Suppressor macrophage treated with lipopolysaccharide for 4 hours (primary cell): ENCODE measurements around the gene GRIN1.

Source experiments
- DNase-seq: peaks from one replicate; pipeline ENCODE4 v3.0.0-alpha.2; 2020

Gene GRIN1

DNA sequence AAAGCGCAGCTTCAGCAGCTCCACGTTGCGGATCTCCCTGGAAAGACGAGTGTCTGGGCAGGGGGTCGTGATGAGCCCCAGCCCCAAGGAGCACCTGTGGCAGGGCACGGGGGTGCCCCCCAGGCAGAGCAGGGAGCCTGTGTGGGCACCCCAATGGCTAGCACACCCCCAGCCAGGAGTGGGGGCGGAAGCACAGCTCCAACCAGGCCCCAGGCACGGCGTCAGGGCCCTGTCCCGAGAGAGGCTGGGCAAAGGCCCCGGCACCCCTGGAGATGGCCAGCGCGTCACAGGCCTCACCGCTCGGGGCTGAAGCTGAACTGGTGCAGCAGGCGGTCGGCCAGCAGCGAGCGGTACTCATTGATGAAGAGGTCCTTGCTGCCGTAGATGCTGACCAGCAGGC is 41.5 kb downstream of the GRIN1 start:
- DNase-seq = no peak

DNA sequence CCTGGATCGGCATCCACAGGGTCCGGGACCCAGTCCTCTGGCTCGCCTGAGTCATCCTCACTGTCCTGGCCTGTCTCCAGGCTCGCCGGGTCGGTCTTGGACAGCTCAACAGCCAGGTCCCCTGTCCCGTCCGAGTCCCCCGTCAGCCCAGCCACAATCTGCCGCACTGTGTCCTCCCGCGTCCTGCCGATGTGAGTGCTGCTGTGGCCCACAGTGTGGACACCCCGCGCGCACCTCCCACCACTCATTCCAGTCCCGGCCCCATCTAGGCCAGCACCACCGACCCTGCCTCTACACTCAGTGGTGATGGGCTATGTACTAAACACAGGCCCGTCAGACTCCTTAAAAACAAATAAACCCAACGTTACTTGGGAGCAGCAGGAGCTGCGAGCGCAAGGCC is 42.7 kb downstream of the GRIN1 start:
- no peak for DNase-seq

DNA sequence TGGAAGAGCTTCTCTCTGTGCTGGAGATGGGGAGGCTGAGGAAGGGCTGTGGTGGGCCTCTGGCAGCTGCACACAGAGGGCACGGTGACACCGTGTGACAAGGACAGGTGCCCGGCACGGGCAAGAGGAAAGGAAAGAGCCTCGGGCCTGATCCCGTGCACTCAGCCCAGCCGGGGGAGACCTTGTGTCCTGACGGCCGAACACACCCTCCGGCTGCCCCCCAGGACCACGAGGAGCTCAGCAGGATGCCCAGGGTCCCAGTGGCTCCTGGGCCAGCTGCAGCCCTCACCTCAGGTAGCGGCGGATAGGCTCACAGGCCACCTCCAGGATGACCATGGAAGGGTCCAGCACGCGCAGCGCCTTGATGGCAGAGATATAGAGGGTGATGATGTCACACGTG is 43.9 kb downstream of the GRIN1 start:
- no peak for DNase-seq

DNA sequence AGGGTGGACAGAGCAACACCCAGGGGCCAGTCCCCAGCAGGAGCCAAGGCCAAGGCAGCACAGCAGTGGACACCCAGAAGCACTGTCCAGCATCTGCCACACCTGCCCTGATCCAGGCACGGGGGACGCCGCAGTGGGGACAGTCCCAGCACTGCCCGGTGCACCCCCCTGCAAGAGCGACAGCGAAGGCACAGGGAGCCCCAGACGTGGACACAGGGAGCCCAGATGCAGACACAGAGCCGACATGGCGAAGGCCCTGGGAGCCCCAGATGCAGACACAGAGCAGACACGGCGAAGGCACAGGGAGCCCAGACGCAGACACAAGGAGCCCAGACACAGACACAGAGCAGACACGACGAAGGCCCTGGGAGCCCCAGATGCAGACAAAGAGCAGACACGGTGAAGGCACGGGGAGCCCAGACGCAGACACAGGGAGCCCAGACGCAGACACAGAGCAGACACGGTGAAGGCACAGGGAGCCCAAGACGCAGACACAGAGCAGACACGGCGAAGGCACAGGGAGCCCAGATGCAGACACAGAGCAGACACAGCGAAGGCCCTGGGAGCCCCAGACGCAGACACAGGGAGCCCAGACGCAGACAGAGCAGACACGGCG is 45.1 kb downstream of the GRIN1 start:
- no peak for DNase-seq

DNA sequence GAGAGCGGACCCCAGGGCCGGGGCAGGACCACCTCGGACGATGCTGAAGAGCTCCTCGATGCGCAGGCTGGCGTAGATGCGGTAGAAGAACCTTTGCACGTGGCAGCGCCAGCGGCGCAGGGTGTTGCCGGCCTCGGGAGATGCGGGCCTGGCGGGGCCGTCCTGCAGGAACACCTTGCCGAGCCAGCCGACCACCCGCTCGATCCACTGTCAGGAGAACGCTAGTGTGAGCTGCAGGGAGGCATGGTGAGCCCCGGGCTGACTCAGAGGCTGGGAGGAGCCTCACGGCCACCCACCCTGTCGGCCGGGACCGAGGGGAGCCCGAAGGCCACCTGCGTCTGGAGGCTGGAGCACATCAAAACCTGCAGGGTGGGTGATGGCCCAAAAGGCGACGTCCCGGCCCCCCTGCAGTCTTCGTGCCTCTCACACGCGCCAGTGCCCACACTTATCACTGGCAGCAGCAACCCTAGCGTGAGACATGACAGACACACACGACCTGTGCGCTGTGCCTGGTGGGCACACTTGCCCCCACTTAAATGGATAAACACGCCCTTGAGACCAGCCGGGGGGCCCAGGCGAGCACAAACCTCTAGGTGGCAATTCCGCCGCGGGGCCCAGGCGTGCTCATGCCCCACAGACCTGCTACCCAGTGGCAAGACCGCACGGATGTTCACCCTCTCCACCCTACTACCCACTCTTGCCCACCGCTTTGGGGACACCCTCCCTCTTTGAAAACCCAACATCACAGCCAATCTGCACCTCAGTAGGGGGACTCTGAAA is 46.1 kb downstream of the GRIN1 start:
- DNase-seq = no peak

DNA sequence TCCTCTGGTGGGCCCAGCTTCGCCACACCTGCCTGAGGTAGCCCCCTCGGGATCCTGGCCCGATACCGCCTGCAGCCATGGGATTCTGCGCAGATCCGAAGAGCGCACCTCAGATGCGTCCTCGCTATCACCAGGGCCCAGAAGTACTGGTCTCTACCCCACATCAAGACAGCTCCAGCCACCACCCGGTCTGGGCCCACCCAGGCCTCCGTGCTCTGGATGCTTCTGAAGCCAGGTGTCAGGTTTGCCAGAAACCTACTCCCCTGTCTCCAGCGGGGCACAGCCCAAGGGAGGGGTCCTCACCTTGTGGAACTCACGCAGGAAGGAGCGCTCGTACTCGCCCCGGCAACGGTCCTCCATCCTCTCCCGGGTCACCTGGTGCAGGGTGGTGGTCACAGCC is 47.0 kb downstream of the GRIN1 start:
- DNase-seq = no peak

DNA sequence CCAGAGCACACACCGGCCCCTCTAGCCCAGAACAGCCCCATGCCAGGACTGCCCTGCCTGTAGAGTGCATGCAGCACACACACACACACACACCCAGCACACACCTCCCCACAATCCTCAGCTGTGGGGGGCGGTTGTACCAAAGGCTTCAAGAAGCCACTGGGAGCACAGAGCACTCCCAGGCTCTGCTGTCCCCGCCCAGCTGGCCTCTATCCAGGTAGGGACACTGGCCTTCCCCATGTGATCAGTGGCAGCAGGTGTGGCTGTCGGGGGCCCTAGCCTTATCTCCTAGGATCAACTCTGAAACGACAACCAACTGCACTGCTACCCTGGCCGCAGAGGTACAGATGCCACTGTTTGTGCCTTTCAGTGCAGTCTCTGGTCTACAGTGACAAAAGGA is 47.4 kb downstream of the GRIN1 start:
- DNase-seq = no peak

DNA sequence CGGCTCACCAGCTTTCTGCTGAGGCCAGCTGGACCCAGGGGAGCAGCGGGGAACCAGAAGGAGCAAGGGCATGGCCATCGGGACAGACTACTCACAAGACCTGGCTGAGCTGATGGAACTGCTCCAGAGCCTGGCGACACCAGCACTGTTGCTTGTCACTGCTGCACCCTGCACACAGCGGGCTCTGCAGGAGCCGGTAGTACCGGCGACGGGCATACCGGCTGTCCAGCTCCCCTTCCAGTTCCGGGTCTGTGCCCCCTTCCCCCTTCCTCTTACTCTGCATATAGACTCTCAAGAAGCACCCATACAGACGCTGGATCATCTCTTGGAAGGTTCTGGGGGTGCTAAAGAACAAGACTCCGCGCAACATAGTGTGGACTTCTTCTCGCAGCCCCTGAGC is 48.4 kb downstream of the GRIN1 start:
- no peak for DNase-seq

DNA sequence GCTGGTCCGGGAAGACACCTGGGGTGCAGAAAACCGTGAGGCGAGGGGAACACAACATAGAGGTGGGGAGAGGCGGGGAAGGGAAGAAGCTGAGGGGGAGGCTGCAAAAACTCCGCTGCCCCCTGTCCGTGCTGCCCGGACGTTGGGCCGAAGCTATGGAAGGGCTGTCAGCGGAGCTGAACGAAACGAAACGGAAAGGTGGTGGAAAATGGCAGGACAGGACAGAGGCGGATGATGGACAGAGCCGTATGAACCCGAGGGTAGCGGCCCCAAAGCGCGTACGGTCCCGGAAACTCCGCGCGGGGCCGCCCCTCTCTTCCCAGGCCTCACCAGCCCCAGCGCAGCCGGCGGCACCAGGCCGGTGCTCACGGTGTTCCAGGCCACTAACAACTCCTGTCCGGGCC is 49.1 kb downstream of the GRIN1 start:
- no peak for DNase-seq

DNA sequence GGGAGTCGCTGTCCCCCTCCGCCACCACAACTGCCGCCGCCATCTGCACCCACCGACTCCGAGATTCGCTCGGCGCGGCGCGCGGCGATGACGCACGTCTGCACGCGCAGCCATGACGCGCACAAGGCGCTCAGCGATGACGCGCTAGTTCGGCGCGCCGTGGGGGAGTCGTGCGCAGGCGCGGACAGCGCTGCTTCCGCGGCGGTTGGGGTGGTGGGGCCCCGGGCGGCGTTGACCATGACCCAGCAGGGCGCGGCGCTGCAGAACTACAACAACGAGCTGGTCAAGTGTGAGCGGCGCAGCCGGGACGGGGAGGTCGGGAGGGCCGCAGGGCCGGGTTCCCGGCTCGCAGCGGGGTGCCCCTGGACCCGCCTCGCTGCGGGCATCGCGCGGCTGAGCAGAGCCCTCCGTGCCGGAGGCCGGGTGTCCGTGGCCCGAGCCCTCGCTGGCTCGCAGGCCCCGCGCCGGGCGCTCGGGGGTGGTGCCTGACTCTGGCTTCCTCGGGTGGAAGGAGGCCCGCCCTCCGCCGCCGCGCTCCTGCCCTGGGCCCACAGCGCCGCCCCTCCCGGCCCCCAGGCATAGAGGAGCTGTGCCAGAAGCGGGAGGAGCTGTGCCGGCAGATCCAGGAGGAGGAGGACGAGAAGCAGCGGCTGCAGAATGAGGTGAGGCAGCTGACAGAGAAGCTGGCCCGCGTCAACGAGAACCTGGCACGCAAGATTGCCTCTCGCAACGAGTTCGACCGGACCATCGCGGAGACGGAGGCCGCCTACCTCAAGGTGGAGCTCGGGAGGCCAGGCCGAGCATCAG is 49.7 kb downstream of the GRIN1 start, which contains the start of the genes ANAPC2 and SSNA1:
TSS of gene ANAPC2 (minus strand) at position 71 of the 807 bp plus-strand sequence. CDS start at position 43, 28 bp downstream.
TSS of gene SSNA1 (plus strand) at position 187 of the 807 bp plus-strand sequence. CDS start at position 238, 51 bp downstream.
- DNase-seq = peak; percentile 97

DNA sequence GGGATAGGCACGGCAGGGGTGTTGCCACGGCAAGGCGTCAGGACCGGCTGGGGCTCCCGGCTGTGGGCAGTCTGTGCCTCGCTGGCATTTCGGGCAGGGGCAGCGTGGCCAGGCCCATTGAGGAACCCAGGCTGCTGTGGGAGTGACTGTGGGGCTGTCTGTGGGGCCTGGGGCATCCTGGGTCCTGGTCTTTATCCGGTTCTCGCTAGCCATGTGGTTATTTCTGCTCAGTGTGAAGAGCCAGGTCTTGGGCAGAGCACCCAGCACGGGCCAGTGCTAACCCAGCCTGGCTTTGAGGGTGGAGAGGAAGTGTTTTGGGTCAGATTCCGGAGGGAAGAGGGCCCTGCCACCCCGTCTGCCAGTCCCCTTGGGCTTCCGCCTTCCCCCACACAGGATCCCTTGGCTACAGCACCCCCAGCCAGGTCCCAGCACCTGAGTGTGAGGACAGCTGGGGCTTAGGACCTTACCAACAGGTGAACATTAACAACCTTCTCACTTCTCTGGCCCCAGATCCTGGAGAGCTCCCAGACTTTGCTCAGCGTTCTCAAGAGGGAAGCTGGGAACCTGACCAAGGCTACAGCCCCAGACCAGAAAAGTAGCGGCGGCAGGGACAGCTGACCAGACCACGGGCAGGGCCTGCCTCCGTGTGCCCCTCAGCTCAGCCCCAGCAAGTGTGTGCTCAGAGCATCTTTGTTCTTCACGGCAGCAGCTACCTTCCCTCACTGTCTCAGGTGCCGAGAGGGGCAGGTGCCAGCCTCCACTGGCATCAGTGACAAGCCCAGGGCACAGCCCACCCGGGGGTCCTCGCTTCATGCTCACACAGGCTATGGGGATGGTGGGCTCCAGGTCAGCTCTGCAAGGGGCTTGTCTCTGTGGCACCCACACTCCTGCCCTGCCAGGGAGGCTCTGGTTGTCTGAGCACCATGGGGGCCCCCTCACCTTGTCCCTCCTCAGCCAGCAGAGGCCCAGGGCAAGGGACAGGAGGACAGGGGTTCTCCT is 50.6 kb downstream of the GRIN1 start:
- no peak for DNase-seq

DNA sequence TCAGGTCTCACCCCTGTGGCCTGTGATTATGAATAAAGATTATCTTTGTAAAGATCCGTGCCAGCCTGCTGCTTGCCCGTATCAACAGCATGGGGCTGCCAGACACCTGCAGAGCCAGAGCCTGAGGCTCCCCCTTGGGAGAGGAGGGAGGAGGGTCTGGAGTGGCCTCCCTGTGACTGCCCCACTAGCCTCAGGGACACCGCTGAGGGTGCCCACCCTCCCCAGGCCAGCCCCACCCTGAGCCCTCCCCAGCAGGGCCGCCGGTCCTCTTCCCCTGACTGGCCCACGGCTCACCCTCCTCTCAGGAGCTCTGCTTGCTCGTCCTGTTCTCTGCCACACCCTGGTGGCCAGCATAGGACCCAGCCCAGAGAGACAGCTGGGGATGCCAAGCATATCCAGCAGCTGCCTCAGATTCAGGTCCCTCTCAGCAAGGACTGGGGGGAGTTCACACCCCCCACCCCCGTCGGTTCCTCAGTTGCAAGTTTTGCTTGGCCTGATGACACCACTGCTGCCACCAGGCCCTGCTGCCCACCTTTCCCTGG is 51.4 kb downstream of the GRIN1 start:
- no peak for DNase-seq

DNA sequence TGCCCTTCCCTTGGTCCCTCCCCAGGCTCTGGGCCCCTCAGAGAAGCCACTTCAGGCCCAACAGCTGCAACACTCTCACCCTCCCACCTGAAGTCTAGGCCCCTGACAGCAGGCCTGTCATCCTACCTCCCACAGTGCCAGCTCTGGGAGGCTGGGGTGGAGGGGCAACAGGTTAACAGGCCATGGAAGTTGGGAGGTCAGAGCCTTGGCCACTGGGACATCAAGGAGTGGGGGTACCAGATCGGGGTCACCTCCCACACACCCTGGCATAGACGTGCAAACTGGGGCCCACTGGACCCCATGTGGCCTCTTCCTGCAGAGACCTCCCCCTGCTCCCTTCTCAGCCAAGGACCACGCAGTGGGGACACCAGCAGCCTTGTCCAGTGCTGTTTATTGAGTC is 52.3 kb downstream of the GRIN1 start:
- DNase-seq = no peak

DNA sequence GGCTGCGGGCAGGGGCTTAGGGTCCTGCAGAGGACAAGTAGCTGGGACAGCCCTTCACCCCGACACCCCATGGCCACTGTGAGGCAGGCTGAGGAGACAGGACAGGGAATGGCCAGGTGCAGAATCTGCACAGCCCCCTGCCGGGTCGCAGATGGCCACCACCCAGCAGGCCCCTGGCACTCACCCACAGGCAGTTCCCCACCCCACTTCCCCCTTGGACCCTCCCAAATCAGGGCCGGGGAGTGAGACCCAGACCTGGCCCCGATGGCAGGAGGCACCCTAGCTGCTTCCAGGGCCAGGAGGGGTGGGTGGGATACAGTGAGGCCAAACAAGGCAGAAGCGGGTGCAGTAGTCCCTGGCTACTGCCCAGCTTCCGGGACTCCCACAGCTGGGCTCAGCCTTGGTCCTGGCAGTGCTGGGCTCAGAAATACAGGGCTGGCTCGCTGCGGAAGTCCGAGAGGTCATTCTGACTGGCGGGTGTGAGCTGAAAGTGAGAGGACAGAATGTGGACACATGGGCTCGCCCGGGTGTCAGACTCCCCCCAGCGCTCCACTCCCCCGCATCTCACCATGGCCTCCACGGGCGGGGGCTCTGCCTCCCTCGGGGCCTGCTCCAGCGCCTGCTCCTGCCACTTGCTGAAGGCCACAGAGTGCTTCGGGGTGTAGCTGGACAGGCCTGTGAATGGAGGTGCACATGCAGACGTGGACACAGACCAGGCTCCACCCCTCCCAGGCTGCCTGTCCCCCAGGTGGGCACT is 52.9 kb downstream of the GRIN1 start:
- DNase-seq = no peak

DNA sequence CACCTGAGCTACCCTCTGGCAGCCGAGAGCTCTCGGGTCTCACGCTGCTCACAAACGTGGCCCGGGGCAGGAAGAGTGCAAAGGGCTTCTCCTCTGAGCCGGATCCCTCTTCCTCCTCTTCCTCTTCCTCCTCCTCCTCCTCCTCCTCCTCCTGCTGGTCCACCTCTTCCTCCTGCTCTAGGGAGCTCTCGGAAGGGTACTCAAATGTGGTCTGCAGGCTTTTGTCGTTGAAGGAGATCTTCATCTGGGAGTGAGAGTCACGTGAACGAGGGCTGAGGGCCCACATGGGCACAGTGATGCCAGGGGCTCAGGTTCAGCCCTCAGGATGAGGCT is 53.5 kb downstream of the GRIN1 start:
- DNase-seq = no peak

DNA sequence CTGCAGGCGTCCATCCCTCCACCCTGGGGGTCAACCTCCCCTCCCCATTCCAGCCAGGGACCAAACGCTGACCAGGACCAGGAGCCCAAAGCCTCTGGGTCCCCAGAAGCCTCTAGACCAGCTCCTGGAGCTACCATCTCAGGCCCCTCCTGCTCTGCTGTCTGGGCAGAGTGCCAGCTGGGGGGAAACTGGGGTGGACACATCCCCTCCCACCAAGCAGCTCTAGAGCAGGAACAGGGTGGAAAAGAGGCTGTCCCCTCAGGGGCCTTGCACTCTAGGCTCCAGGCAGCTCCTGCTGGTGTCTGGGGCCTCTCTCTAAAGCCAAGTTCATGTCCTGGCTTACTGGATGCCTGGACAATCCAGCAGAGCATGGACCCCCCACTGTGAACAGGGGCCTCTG is 53.9 kb downstream of the GRIN1 start:
- DNase-seq = no peak

DNA sequence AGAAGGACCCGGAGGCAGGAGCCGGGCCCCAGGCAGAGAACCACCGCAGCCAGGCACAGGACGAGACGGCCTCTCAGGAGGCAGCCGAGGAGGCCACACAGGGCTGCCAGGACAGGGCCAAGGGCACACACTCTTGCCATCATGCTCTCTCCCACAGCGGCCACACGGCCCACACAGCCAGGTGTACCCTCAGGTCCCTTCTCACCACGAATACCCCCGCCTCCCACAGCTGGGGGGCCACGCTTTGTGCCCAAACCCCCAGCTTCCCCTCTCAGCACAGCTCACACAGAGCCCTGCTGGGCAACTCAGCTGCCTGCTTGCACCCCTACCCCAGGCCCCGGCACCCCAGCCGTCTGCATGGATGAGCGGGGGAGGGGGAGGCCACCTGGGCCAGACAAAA is 54.8 kb downstream of the GRIN1 start:
- no peak for DNase-seq

DNA sequence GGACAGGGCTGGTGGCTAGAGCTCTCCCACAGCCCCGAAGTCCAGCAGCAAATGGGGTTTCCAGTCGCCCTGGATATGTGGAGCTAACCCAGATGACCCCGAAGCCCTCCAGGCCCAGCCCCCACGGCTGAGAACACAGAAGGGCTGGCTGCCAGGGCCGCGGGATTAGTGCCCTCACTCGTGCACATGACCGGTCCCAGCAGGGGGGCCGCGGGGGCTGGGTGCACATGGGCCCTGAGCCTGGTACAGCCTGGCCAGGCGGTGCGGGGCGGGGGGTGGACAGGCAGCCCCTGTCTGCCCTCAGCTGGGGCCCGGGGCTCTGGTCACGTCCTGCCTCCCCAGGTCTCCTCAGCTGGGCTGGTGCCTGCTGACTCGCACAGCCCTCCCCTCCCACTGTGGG is 55.4 kb downstream of the GRIN1 start:
- no peak for DNase-seq

DNA sequence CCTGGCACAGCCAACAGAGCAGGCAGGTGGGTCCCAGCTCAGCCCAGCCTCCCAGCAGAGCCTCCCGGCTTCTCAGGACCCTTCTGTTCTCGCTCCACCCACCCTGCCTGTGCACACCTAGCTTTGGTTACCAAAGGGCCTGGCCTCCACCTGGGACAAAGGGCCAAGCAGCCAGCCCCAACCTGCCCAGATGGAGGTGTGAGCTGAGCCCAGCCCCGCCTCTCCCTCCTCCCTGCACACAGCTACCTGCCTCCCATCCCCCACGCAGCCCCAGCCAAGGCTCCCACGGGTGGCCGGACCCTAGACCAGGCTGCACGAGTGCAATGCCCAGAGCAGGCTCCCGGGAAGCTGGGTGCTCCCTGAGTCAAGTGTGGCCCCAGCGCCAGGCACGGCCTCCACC is 56.0 kb downstream of the GRIN1 start:
- no peak for DNase-seq

DNA sequence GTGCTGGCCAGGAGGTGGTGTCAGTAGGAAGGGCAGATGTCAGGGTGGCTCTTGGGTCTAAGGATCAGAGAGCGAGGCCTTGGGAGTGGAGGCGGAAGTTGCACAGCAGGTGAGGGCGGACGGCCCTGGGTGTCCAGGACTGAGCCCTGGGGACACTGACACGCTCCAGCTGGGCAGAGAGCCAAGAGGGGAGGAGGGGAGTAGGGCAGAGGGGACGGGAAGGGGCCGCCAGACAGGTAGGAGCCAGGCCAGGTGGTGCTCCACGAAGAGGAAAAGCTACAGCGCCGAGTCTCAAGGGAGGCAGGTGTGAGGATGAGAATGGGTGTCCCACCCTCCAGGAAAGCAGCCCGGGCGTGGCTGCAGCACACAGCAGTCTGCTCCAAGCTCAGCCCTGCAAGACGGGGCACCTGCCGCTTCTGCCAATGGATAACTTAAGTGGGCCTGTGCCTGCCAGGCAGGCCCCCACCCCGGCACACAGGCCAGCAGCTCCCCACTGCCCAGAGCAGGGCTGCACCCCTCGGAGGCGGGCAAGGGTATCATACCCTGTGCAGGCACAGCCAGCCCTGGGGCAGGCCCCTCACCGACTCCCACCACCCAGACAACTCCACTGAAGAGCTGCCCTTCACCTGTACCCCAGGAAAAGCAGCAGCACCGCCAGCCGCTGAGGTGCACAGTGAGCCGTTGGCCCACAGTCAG is 56.7 kb downstream of the GRIN1 start:
- no peak for DNase-seq
